ENCODE measurements around the gene ADAMTSL5.
"Not testable (repeated sequence)": the region's sequence is repeated elsewhere in the genome, so short reads cannot be mapped to it uniquely, and the experiment has no call there.

ADAMTSL5 gene

DNA sequence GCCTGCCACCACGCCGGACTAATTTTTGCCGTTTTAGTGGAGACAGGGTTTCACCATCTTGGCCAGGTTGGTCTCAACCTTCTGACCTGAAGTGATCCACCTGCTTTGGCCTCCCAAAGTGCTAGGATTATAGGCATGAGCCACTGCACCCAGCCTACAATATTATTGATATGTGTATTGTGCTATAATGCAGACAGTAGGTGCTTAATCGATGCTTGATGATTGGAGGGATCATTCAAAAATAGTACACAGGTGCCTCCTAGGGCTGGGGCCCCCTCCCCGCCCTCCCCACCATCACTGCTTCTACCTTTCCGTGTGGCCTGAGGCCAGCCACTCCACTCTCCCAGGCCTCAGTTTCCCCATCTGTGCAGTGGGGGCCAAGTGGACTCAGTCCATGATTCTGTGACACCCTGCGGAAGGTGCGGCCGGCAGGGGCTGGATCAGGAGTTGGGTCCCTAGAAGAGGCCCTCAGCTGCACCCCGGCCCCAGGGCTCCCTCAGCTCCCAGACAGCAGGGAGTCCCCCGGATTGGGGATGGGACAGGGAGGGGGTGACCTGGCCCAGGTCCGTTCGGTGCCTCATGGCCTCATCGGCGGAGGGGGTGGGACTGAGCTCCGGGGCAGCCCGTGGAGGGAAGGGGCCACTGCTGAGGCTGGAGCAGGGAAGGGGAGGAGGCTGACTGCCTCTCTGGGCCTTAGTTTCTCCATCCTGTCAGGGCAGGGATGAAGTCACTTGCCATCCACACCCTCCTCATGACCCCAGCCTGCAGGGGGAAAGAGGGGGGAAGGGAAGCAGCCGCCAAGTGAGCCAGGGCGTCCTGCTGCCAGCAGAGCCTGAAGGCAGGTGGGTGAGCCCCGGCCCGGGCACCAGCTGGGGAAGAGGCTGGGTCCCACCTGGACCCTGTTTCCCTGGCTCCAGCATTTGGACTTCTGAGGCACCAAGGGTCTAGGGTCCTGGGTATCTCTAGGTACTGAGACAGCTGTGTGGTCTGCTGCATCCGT lies 1.2 kb downstream of the ADAMTSL5 start:
- no peak for DNase-seq

DNA sequence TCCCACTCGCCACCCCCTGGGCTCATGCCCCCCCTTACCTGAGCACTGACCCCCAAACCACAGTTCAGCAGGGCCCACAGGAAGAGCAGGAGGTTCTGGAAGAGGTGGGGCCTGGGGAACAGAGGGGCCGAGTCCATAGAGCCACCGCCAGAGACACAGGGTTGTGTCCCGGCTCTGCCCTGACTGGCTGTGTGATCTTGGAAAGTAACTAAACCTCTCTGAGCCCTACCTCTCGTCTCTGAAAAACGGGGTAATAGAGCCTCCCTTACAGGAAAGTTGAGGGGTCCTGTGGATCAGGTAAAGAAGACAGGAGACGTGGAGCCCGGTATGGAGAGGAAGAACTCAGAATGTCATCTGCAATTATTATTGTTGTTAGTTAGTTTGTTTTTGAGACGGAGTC lies 2.0 kb downstream of the ADAMTSL5 start:
- DNase-seq: no peak

DNA sequence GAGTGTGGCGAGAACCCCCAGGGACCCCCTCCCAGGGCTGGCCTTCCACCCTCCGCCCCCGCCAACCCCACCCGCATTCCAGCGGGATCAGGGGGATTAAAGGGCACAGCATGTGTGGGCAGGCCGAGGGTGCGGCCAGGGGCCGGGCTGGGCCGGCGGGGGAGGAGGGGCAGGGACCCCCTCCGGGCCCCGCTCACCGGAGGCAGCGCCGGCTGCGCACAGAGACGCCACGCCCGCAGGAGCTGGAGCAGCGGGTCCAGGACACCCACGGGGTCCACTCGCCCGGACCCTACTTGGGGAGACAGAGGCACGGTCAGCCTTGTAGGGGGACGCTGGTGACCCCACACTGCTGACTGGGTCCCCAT lies 2.4 kb downstream of the ADAMTSL5 start:
- no peak for DNase-seq

DNA sequence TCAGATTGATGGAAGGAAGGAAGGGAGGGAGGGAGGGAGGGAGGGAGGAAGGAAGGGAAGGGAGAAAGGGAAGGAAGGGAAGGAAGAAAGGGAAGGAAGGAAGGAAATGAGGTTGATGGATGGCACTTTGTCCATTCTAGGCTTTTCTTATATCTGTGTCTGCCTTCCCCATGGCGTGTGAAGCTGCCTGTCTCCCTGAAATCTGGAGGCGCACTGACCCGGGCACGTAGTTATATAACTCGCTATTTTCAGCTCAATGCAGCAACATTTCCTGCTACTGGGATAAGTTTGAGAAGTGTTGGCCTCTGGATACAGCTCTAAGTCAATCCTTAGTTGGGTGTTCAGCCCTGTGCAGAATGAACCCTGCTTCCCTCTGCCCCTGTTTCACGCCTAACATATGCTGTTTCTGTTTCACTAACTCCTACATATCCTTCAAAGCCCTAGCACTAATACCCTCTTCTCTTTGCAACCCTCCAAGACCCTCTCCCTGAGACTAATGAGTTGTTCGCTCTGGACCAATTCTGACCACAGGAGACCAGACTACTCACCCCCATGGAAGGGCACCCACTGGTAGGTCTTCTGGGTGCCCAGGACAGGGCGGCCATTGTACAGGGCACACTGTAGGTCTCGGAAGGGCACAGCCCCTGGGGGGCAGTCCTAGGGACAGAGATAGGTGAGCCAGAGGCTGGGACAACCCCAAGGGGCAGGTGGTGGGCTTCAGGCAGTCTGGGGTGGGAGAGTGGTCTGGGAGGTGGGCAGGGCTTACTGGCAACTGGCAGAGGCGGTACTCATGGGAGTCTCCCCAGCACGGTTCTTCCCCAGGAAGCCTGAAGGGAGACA lies 3.0 kb downstream of the ADAMTSL5 start:
- DNase-seq: no peak

DNA sequence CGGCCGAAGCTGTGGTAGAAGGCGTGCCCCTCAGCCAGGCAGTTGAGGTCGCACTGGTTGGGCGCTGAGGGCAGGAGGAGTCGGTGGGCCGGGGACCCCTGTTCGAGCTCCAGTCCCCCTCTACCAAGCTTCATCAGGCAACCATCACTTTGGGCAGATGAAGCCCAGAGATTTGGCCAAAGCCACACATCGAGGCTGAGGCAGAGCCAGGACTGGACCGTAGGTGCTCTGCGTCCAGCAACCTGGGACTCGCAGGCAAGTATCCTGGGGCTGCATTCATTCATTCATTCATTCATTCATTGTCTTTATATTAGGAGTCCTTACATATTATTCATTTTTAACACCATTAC lies 4.3 kb downstream of the ADAMTSL5 start:
- DNase-seq: no peak

DNA sequence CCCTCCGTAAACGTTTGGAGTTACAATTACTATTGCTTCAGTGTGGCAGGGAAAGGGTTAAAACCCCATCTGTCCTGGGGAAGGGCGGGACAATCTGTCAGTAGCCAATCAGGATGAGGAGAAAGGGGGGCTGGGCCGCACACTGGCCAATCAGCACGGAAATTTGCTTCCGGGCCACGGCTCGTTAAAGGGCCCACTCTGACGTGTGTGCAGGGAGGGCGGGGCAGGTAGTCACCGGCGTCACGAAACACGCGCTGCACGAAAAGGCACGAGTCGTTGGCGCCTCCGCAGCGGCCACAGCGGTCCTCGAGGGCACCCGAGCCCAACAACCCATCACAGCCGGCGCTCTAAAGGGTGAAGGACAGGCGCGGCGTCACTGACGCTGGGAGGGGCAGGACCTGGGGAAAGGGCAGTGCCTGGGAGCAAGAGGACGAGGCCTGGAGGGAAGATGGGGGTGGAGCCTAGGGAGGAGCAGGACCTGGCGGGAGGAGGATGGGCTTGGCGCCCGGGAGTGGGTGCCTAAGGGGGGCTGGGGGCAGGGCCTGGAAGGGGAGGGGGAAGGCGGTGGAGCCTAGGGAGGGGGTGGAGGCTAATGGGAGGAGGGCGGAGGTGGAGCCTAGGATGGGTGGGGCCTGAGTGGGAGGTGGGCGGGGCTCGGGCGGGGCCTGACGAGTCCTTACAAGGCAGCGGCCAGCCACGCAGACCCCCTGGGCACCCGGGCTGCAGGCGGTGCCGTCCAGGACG lies 4.9 kb downstream of the ADAMTSL5 start:
- DNase-seq: peak; percentile 87

DNA sequence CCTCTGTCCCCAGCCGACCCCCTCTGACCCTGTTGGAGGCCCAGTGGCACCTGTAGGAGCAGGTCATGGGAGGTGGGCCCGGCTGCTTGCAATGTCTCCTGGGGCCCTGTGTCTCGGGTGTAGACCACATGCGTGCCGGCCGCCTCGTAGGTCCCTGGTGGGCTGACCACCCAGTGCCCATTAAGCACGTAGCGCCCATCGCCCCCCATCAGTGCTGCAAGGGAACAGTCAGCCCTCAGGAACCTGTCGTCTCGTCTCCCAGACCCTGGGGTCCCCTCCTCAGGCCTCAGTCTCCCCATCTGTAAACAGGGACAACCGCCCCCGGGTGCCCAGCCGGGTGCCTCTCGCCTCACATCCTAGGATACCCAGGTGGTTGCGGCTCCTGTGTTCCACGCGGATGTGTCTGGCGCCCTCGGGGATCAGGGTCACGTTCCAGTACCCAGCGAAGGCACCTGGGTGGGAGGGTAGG lies 5.6 kb downstream of the ADAMTSL5 start:
- DNase-seq: no peak

DNA sequence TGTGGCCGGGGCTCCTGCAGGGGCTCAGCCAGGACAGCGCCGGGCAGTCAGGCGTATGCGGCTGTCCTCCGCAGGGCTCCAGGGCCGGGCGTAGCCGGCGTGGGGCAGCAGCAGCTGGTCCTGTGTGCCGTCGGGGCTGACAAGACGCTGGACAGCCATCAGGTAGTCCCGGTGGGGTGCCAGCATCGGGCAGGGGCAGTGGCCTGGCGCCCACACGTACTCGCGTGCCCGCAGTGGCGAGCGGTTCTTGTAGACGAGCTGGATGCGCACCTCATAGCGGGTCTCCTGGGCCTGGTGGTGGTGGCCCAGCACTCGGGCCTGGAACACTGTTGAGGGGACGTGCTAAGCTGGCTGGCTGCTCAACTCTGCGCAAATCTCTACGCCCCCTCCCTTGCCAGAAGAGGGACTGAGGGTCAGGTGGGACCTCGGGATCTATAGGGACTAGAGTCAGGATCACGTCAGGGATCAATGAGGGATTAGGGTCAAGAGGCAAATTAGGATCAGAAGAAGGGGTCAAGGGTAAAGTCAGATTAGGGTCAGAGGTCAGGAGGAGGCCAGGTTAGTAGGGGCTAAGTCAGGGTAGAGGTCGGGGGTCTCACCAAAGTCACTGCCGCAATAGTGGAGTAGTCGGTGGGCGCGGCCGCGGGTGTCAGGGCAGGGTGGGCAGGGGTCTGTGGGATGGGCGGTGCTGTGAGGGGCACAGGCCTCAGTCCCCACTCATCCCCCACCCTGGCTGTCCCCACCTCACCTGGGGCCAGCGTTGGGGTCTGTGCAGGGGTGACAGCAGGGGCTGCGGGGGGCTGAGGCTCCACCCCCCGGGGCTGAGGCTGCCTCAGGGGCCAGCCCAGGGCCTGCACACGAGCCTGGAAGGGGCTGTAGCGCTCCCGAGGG lies 6.6 kb downstream of the ADAMTSL5 start:
- DNase-seq: no peak

DNA sequence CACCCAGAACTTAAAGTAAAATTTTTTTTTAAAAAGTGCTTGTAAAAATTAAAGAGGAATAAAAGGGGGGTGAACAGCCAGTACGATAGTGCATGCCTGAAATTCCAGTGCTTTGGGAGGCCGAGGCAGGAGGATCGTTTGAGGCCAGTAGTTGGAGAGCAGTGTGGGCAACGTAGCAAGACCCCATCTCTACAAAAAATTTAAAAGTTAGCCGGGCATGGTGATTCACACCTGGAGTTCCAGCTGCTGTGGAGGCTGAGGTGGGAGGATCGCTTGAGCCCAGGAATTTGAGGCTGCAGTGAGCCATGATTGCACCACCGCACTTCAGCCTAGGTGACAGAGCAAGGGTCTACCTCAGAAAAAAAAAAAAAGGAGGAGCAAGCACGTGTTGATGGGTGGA lies 7.8 kb downstream of the ADAMTSL5 start:
- DNase-seq: no peak

DNA sequence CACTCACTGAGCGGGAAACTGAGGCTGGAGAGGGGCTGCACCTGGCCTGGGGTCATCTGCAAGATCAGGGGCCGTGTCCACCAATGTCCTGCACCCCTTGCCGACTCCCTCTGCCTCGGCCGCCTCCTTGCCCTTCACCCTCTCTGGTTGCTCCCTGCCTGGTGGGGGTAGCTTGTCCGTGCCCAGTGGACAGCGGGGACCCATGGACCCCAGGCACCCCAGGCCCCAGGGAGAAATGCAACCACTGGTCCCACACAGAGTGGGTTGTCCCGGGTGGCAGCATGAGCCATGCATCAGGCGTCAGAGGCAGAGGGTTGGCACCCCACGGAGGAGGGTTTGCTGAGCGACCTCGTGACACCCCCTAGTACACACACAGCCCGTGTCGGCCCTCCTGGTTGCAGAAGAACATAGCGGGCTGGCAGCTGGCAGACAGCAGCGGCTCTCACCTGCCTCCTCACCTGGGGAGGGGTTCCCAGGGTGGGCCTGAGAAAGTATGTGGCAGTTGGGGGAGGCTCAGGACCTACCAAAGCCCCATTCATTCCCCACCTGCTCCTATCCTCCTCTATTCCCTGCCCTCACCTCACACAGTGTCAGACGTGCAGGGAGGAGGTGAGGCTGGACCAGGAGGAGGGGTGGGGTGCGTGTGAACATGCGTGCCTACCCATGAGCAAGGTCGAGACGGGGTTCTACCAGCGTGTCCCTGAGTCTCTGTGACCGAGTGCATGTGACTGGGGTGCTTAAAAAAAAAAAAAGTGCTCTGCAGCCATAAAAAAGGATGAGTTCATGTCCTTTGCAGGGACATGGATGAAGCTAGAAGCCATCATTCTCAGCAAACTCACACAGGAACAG lies 8.7 kb downstream of the ADAMTSL5 start:
- DNase-seq: no peak

DNA sequence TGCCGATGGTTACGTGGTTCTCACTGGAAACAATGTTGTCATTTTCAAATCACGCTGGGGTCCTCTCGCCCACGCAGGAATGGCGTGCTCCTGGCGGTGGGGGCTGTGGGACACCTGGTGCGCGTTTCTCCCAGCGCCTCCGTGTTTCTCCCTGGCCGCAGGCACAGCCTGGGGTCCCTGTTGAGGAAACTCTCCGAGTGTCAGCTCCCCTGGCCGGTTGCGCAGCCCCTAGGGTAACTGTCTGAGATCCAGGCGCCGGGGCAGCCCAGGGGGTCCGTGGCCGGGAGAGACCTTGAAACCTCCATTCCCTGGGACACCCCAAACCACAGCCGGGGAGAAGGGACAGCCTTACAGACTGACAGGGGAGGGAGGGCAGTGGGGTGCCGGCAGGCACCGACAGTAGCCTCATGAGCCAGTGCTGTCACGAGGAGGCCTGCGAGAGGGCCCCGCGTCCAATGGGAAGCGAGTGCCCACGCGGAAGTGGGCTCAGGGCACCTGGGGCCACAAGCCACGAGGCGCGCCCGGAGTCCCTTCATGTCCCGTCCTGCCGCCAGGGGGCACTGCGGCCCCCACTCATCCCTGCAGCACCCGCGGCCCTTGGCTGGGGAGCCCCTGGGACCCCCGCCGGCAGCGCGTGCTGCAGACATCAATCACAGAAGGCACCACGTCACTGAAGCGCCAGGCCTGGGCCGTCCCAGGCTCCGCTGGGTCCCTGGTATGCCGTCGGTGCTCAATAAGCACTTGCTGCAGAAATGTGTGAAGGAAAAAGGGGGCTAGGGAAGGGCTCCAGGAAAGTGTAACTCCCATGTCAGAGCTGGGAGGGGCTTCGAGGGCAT lies 9.5 kb downstream of the ADAMTSL5 start:
- peak; percentile 55 for DNase-seq

DNA sequence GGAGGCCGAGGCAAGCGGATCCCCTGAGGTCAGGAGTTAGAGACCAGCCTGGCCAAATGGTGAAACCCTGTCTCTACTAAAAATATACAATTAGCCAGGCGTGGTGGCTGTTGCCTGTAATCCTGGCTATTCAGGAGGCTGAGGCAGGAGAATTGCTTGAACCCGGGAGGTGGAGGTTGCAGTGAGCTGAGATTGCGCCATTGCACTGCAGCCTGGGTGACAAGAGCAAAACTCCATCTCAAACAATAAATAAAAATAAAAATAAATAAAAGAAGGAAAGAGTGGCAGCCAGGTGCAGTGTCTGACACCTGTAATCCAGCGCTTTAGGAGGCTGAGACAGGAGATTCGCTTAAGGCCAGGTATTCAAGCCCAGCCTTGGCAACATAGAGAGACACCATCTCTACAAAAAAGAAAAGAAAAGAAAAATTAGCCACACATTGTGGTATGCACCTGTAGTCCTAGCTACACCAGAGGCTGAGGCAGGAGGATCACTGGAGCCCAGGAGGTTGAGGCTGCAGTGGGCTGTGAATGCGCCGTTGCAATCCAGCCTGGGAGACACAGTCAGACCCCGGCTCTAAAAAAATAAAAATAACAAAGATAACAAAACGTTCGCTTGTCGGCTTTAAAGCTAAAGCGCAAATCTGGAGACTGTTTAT lies 10.3 kb downstream of the ADAMTSL5 start:
- DNase-seq: no peak

DNA sequence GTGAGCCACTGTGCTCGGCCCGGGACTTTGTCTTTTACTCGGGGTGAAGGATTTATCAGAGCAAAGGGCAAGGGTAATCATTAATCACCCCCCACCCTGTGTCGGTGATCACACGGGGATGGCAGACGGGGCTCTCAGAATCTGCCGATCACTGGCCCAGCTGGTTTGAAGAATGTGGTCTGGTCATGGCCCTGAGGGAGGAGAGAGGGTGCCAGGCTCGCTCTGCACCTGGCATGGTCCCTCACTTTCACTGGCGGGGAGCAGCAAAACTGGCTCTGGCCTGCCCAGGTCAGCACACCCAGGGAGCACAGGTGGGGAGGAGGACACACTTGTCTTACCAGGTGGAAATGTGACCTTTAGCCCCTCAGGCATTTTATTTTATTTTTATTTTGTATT lies 11.6 kb downstream of the ADAMTSL5 start:
- no peak for DNase-seq

DNA sequence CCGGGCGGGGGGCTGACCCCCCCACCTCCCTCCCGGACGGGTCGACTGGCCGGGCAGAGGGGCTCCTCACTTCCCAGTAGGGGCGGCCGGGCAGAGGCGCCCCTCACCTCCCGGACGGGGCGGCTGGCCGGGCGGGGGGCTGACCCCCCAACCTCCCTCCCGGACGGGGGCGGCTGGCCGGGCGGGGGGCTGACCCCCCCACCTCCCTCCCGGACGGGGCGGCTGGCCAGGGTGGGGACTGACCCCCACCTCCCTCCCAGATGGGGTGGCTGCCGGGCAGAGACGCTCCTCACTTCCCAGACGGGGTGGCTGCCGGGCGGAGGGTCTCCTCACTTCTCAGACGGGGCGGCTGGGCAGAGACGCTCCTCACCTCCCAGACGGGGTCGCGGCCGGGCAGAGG lies 13.6 kb downstream of the ADAMTSL5 start:
- not testable (repeated sequence) for DNase-seq

DNA sequence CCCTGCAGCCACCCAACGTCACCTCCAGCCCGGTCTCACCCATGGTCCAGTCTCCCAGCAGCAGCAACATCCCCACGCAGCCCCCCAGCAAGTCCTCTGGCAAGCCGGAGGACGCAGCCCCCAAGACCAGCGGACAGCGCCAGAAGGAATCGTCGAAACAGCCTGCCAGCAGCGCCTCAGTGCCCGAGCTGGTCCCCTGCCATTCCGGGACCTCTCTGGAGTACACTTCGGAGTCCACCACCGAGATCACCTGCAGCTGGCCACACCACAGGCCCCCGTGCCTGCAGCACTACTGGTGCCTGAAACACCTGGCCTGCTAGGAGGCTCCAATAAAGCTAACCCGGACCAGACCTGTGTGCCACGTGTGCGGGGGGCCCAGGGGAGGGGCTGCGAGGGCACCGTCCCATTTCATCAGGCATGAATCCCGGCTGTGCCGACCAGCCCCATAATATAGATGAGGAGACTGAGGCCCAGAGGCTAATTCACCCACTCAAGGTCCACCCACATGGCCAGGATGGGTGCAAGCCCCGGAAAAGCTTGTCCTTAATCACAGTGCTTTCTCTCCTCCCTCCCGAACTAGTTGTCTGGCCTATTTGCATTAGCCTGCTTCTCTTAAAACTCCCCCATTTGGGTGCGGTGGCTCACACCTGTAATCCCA lies 15.1 kb downstream of the ADAMTSL5 start:
- no peak for DNase-seq

DNA sequence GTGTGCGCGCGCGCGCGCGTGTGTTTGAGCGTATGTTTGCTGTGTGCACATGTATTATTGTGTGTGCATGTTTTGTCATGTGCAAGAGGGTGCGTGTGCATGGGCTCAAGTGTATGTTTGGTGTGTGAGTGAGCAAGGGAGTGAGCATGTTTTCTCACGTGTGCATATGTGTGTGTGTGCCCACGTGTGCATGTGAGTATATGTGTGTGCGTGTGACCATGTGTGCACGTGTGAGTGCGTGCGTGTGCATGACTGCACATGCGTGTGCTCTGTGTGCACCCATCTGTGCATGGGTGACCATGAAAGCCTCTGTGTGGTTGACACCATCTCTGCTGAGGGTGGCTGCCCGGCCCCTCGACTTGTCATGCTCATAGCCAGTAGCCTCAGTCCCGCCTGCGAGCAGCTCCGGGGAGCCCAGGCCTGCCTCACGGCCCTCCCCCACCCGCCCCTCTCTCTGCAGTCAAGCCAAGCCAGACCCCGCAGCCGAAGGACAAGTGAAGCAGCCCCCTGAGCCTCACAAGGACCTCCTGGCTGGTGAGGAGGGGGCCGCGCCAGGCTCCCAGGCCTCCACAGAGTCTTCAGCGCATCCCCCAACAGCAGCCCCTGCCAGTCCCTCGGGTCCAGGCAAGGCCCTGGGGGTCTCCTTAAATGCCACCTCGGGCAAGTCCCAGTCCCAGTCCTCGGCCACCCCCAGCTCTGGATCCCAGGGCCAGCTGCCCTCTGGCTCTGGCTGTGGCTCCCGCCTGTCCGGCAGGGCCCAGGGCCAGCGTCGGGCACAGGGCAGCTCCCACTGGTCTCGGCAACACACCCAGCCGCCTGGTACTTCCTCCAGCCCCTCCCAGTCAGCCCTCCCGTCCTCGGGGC lies 15.9 kb downstream of the ADAMTSL5 start:
- DNase-seq: no peak

DNA sequence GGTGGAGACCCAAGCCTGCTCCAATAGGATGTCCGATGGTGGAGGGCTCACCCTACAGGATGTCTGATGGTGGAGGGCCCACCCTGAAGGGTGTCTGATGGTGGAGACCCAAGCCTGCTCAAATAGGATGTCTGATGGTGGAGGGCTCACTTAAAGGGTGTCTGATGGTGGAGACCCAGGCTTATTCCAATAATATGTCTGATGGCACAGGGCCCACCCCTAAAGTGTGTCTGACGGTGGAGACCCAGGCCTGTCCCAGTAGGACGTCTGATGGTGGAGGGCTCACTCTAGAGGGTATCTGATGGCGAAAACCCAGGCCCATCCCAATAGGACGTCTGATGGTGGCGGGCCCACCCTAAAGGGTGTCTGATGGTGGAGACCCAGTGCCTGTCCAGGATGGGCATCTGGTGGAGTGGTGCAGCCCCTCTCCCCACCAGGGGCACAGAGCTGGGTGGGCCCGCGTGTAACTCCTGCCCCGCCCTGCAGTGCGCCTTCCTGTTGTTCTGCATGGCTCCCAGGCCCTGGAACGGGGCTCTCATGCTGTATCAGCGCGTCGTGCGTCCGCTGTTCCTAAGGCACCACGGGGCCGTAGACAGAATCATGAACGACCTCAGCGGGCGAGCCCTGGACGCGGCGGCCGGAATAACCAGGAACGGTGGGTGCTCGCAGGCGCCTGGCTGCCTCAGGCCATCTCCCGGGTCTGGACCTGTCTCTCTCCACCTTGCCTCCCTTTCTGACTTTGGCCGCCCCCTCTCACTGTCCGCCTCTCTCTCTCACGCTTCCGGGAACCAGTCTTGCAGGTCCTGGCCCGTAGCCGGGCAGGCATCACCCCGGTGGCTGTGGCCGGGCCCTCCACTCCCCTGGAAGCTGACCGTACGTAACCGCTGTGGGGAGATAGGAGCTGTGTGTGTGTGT lies 16.8 kb downstream of the ADAMTSL5 start:
- DNase-seq: no peak

Data from activated gamma-delta T cell treated with Interleukin-2 at 50 U/mL for 16 hours (primary cell).